ENCODE results near the gene PTPRH. TPM values are rescaled to one million over a fixed set of nuclear protein-coding genes. Genes with fewer than 3 reads are reported as not detected.

PTPRH gene
- total RNA-seq, 1 experiment from 2014 or later: 0.17 TPM

GRCh38 chr19:55179606-55180484, 29.5 kb downstream of the PTPRH start, which contains the start of gene SYT5:
Gene SYT5, minus strand, starts transcription at chr19:55180289. Its CDS starts 1,248 bp downstream, at chr19:55179041.
- Histone ChIP-seq H3K9me3 (ENCODE audit: low read depth, low read length, poor library complexity, severe bottlenecking) (no peaks in the 10 kb centered on the region), H3K27ac (ENCODE audit: low read depth, low read length, poor library complexity, severe bottlenecking) (no peak within 1 kb of the TSS), H3K4me1 (ENCODE audit: insufficient read depth, low read length, poor library complexity, severe bottlenecking) (peaks cover 9% of the 10 kb centered on the region), H3K4me3 (ENCODE audit: low read depth, low read length, poor library complexity, severe bottlenecking) (peak within 1 kb of the TSS; percentile 29), H3K36me3 (ENCODE audit: insufficient read depth, low read length, poor library complexity, severe bottlenecking) (no peaks in the 10 kb centered on the region), H3K27me3 (replicated peaks; ENCODE audit: insufficient read depth, low read depth, low read length, poor library complexity) (peaks cover 35% of the 10 kb centered on the region)
- peak; percentile 57 for DNase-seq (ENCODE audit: low spot score)
- ChIA-PET POLR2A (ENCODE audit: low non-redundant PET) (no interaction called here), CTCF (no interaction called here)
- no peak for TF ChIP-seq CTCF (conservative IDR thresholded peaks at IDR 0.05; ENCODE audit: low read depth, low read length)
- TF ChIP-seq EZH2 (IDR thresholded peaks at IDR 0.05; ENCODE audit: borderline replicate concordance, low read depth, low read length, poor library complexity, severe bottlenecking): no peak
- no TSS peak for BruUV-seq (replicated peaks)
- intact Hi-C loops (cut with micrococcal nuclease; ENCODE audit: unreplicated experiment): loop anchor here (5.0 kb wide), 1 partner anchor 37 kb away; no protein-coding TSS in a partner anchor

GRCh38 chr19:55178781-55179599, 30.3 kb downstream of the PTPRH start:
- Histone ChIP-seq H3K36me3 (ENCODE audit: insufficient read depth, low read length, poor library complexity, severe bottlenecking) (no peaks in the 10 kb centered on the region), H3K9me3 (ENCODE audit: low read depth, low read length, poor library complexity, severe bottlenecking) (no peaks in the 10 kb centered on the region), H3K4me3 (ENCODE audit: low read depth, low read length, poor library complexity, severe bottlenecking) (peak overlapping the region; percentile 29), H3K27ac (ENCODE audit: low read depth, low read length, poor library complexity, severe bottlenecking) (no peak overlapping the region), H3K27me3 (replicated peaks; ENCODE audit: insufficient read depth, low read depth, low read length, poor library complexity) (peaks cover 35% of the 10 kb centered on the region), H3K4me1 (ENCODE audit: insufficient read depth, low read length, poor library complexity, severe bottlenecking) (peaks cover 9% of the 10 kb centered on the region)
- ChIA-PET CTCF (no interaction called here), POLR2A (ENCODE audit: low non-redundant PET) (no interaction called here)
- no TSS peak for BruUV-seq (replicated peaks)
- intact Hi-C loops (cut with micrococcal nuclease; ENCODE audit: unreplicated experiment): loop anchor here (5.0 kb wide), 1 partner anchor 38 kb away; no protein-coding TSS in a partner anchor
- peak; percentile 92 for DNase-seq (ENCODE audit: low spot score)
- TF ChIP-seq CTCF (conservative IDR thresholded peaks at IDR 0.05; ENCODE audit: low read depth, low read length): no peak
- TF ChIP-seq EZH2 (IDR thresholded peaks at IDR 0.05; ENCODE audit: borderline replicate concordance, low read depth, low read length, poor library complexity, severe bottlenecking): no peak

- no peak overlapping the region for H3K4me3 ChIP-seq (ENCODE audit: low read depth, low read length, poor library complexity, severe bottlenecking)
- ChIA-PET CTCF (no interaction called here), POLR2A (ENCODE audit: low non-redundant PET) (no interaction called here)
- H3K27me3 ChIP-seq (replicated peaks; ENCODE audit: insufficient read depth, low read depth, low read length, poor library complexity): peaks cover 18% of the 10 kb centered on the region
- DNase-seq (ENCODE audit: low spot score): no peak
- no TSS peak for BruUV-seq (replicated peaks)
- H3K4me1 ChIP-seq (ENCODE audit: insufficient read depth, low read length, poor library complexity, severe bottlenecking): peaks cover 9% of the 10 kb centered on the region
- TF ChIP-seq CTCF (conservative IDR thresholded peaks at IDR 0.05; ENCODE audit: low read depth, low read length): no peak
- intact Hi-C loops (cut with micrococcal nuclease; ENCODE audit: unreplicated experiment): loop anchor here (5.0 kb wide), 1 partner anchor 41 kb away; no protein-coding TSS in a partner anchor
- no peaks in the 10 kb centered on the region for H3K36me3 ChIP-seq (ENCODE audit: insufficient read depth, low read length, poor library complexity, severe bottlenecking)
- H3K9me3 ChIP-seq (ENCODE audit: low read depth, low read length, poor library complexity, severe bottlenecking): no peaks in the 10 kb centered on the region
- no peak overlapping the region for H3K27ac ChIP-seq (ENCODE audit: low read depth, low read length, poor library complexity, severe bottlenecking)
Observed at GRCh38 chr19:55176076-55176475, 33.2 kb downstream of the PTPRH start.

Data from A673 (cell line).